ENCODE data around the gene ZDHHC1. TPM values are rescaled to one million over a fixed set of nuclear protein-coding genes. Genes with fewer than 3 reads are reported as not detected.

Gene ZDHHC1
- total RNA-seq, 1 experiment from 2014 or later, result 1.0 TPM

DNA sequence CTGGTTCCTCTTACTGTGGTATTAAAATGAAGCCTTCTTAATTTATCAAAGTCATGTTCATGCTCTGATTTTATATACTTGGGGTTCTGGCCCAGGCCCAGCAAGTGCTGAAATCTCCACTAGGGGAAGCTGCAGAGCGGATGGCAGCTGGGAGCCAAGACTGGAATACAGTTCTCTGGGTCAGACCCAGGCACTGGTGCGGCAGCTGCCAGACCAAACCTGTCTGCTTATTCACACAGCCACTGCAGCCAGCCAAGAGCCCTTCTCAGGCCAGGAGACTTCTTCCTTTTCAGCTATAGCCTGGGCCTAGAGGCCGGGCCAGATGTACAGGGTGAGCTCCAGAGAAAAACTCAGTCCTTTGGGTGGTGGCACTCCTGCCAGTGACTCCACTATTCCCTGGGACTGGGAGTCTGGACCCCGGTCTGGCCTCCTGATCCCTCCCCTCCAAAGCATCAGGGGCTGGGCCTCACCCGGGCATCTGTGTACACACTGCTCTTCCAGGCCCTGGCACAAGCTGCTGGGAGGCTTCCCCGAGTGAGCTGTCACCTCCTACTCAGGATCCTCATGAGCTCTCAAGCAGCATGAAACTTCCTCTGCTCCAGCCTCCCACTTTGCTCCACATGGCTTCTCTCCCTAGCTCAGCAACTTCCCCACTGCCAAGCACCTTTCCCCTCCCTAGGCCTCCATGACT is 40.3 kb upstream of the ZDHHC1 start:
- ChIA-PET CTCF (interaction anchor here (1.2 to 2.0 kb wide), 4 partner anchors 9 to 67 kb away, joined by 3 to 8 read pairs (median 6); partner anchors contain the start of gene ATP6V0D1), POLR2A (interaction anchor here (1.1 kb wide), 1 partner anchor 25 kb away, joined by 3 read pairs; the partner anchor contains the start of gene HSD11B2)
- intact Hi-C loops (cut with micrococcal nuclease; ENCODE audit: unreplicated experiment), result no loop called here

GRCh38 chr16:67454852-67455251 is 38.6 kb upstream of the ZDHHC1 start:
- no peak for DNase-seq
- Histone ChIP-seq H3K4me1 (no peaks in the 10 kb centered on the region), H3K36me3 (ENCODE audit: control insufficient read depth, insufficient read depth, low read length) (no peaks in the 10 kb centered on the region; the same call in 1 of the 2 replicates), H3K27me3 (replicated peaks; ENCODE audit: control insufficient read depth, insufficient read depth, low read length) (no peaks in the 10 kb centered on the region), H3K9me3 (no peaks in the 10 kb centered on the region), H3K4me3 (ENCODE audit: low read depth, low read length) (no peak overlapping the region)
- intact Hi-C loops (cut with micrococcal nuclease; ENCODE audit: unreplicated experiment), result no loop called here
- no peaks in the 10 kb centered on the region for H3K4me1 Mint-ChIP-seq (ENCODE audit: low read depth, unreplicated experiment)
- no TSS peak for BruUV-seq (replicated peaks)
- H3K27me3 Mint-ChIP-seq (ENCODE audit: insufficient read depth, unreplicated experiment), result no peaks in the 10 kb centered on the region
- H3K27ac Mint-ChIP-seq (ENCODE audit: unreplicated experiment), result no peak overlapping the region
- no peak overlapping the region for H3K4me3 Mint-ChIP-seq (ENCODE audit: unreplicated experiment)
- POLR2A ChIA-PET, result no interaction called here
- TF ChIP-seq, protein P1, sequence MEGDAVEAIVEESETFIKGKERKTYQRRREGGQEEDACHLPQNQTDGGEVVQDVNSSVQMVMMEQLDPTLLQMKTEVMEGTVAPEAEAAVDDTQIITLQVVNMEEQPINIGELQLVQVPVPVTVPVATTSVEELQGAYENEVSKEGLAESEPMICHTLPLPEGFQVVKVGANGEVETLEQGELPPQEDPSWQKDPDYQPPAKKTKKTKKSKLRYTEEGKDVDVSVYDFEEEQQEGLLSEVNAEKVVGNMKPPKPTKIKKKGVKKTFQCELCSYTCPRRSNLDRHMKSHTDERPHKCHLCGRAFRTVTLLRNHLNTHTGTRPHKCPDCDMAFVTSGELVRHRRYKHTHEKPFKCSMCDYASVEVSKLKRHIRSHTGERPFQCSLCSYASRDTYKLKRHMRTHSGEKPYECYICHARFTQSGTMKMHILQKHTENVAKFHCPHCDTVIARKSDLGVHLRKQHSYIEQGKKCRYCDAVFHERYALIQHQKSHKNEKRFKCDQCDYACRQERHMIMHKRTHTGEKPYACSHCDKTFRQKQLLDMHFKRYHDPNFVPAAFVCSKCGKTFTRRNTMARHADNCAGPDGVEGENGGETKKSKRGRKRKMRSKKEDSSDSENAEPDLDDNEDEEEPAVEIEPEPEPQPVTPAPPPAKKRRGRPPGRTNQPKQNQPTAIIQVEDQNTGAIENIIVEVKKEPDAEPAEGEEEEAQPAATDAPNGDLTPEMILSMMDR (IDR thresholded peaks at IDR 0.05; ENCODE audit: insufficient read depth in 1 of 2, low read depth in 1 of 2, low read length in 1 of 2, severe bottlenecking in 1 of 2, unreplicated experiment in 1 of 2), result no peak
- CTCF ChIA-PET, result no interaction called here
- peaks cover 10% of the 10 kb centered on the region for H3K36me3 Mint-ChIP-seq (ENCODE audit: insufficient read depth, unreplicated experiment)
- no peaks in the 10 kb centered on the region for H3K9me3 Mint-ChIP-seq (ENCODE audit: unreplicated experiment)

More for the DNA sequence above, 40.3 kb upstream of the ZDHHC1 start:
- Histone ChIP-seq H3K4me3 (ENCODE audit: low read depth, low read length) (no peak overlapping the region), H3K27me3 (replicated peaks; ENCODE audit: control insufficient read depth, insufficient read depth, low read length) (no peaks in the 10 kb centered on the region), H3K36me3 (ENCODE audit: control insufficient read depth, insufficient read depth, low read length) (no peaks in the 10 kb centered on the region; the same call in 1 of the 2 replicates), H3K4me1 (no peaks in the 10 kb centered on the region), H3K9me3 (no peaks in the 10 kb centered on the region)
- BruUV-seq (replicated peaks), result no TSS peak
- H3K4me3 Mint-ChIP-seq (ENCODE audit: unreplicated experiment), result no peak overlapping the region
- no peaks in the 10 kb centered on the region for H3K4me1 Mint-ChIP-seq (ENCODE audit: low read depth, unreplicated experiment)
- H3K27ac Mint-ChIP-seq (ENCODE audit: unreplicated experiment), result no peak overlapping the region
- H3K27me3 Mint-ChIP-seq (ENCODE audit: insufficient read depth, unreplicated experiment), result no peaks in the 10 kb centered on the region
- DNase-seq, result no peak
- peaks cover 8% of the 10 kb centered on the region for H3K36me3 Mint-ChIP-seq (ENCODE audit: insufficient read depth, unreplicated experiment)
- no peaks in the 10 kb centered on the region for H3K9me3 Mint-ChIP-seq (ENCODE audit: unreplicated experiment)
- TF ChIP-seq, protein P1 (IDR thresholded peaks at IDR 0.05; ENCODE audit: insufficient read depth in 1 of 2, low read depth in 1 of 2, low read length in 1 of 2, severe bottlenecking in 1 of 2, unreplicated experiment in 1 of 2), result peak; percentile 19 to 34

DNA sequence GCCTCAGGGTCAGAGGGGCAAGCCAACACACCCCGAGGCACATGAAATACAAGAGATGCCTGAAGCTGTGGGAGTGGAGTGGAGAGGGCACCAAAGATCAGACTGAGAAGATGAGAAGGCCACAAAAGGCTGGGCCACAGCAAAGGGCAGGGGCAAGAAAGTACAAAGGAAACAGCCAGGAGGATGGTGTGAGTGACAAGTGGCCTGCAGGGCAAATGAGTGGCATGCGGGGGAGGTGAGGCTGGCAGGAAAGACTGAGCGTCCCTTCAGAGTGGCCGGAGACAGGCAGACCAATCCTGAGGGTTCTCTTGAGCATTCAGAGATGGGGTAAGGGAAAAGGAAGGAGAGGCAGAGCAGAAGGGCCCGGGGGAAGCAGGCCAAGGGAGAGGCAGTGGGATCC is 37.8 kb upstream of the ZDHHC1 start:
- Histone ChIP-seq H3K9me3 (no peaks in the 10 kb centered on the region), H3K36me3 (ENCODE audit: control insufficient read depth, insufficient read depth, low read length) (no peaks in the 10 kb centered on the region; the same call in 1 of the 2 replicates), H3K4me1 (no peaks in the 10 kb centered on the region), H3K27me3 (replicated peaks; ENCODE audit: control insufficient read depth, insufficient read depth, low read length) (no peaks in the 10 kb centered on the region), H3K4me3 (ENCODE audit: low read depth, low read length) (no peak overlapping the region)
- H3K36me3 Mint-ChIP-seq (ENCODE audit: insufficient read depth, unreplicated experiment), result peaks cover 10% of the 10 kb centered on the region
- no peak for DNase-seq
- H3K4me1 Mint-ChIP-seq (ENCODE audit: low read depth, unreplicated experiment), result no peaks in the 10 kb centered on the region
- H3K9me3 Mint-ChIP-seq (ENCODE audit: unreplicated experiment), result no peaks in the 10 kb centered on the region
- intact Hi-C loops (cut with micrococcal nuclease; ENCODE audit: unreplicated experiment), result no loop called here
- BruUV-seq (replicated peaks), result no TSS peak
- H3K27me3 Mint-ChIP-seq (ENCODE audit: insufficient read depth, unreplicated experiment), result no peaks in the 10 kb centered on the region
- CTCF ChIA-PET, result no interaction called here
- no peak overlapping the region for H3K27ac Mint-ChIP-seq (ENCODE audit: unreplicated experiment)
- TF ChIP-seq, protein P1 (IDR thresholded peaks at IDR 0.05; ENCODE audit: insufficient read depth in 1 of 2, low read depth in 1 of 2, low read length in 1 of 2, severe bottlenecking in 1 of 2, unreplicated experiment in 1 of 2), result no peak
- POLR2A ChIA-PET, result interaction anchor here (0.5 kb wide), 1 partner anchor 446 kb away, joined by 3 read pairs; no protein-coding TSS in a partner anchor
- H3K4me3 Mint-ChIP-seq (ENCODE audit: unreplicated experiment), result no peak overlapping the region

Data from Caco-2 (cell line).